ENCODE results near the gene PPP3R1. TPM values are rescaled to one million over a fixed set of nuclear protein-coding genes. Genes with fewer than 3 reads are reported as not detected.

The PPP3R1 gene
- total RNA-seq, 3 donors from 2014 or later, result 45.9 to 54.0 (median 53.4) TPM

GRCh38 chr2:68263632-68264031 lies 11.3 kb upstream of the PPP3R1 start:
- H3K9me3 ChIP-seq, result no peaks in the 10 kb centered on the region
- no peaks in the 10 kb centered on the region for H3K36me3 ChIP-seq (ENCODE audit: low read depth)
- peak; percentile 12 for ATAC-seq
- H3K4me1 ChIP-seq (ENCODE audit: low read depth), result no peaks in the 10 kb centered on the region
- intact Hi-C loops (cut with DNase I, micrococcal nuclease), result no loop called here
- H3K4me3 ChIP-seq, result no peak overlapping the region
- DNase-seq, result no peak
- TF ChIP-seq, protein P1, sequence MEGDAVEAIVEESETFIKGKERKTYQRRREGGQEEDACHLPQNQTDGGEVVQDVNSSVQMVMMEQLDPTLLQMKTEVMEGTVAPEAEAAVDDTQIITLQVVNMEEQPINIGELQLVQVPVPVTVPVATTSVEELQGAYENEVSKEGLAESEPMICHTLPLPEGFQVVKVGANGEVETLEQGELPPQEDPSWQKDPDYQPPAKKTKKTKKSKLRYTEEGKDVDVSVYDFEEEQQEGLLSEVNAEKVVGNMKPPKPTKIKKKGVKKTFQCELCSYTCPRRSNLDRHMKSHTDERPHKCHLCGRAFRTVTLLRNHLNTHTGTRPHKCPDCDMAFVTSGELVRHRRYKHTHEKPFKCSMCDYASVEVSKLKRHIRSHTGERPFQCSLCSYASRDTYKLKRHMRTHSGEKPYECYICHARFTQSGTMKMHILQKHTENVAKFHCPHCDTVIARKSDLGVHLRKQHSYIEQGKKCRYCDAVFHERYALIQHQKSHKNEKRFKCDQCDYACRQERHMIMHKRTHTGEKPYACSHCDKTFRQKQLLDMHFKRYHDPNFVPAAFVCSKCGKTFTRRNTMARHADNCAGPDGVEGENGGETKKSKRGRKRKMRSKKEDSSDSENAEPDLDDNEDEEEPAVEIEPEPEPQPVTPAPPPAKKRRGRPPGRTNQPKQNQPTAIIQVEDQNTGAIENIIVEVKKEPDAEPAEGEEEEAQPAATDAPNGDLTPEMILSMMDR (IDR thresholded peaks at IDR 0.05), result no peak

DNA sequence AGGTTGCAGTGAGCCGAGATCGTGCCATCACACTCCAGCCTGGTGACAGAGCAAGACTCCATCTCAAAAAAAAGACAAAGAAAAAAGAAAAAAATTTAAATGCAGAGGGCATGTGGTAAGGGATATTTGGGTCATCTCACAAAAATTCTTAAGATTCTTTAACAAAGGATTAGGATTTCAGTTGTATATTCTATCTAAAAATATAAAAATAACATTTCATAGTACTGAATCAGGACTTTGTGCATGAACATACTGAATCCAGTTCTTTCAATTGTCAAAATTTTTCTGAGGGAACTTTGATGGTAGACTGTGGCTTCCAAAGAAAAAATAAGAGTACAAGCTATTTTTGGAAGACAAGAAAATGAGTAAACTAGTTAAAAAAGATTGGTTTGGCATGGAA lies 6.5 kb upstream of the PPP3R1 start:
- Histone ChIP-seq H3K4me1 (ENCODE audit: low read depth) (no peaks in the 10 kb centered on the region), H3K4me3 (no peak overlapping the region), H3K9me3 (no peaks in the 10 kb centered on the region), H3K36me3 (ENCODE audit: low read depth) (no peaks in the 10 kb centered on the region)
- no peak for DNase-seq
- ATAC-seq, result no peak
- intact Hi-C loops (cut with DNase I, micrococcal nuclease), result no loop called here
- TF ChIP-seq, protein P1 (IDR thresholded peaks at IDR 0.05), result no peak

GRCh38 chr2:68256093-68256450 lies 3.7 kb upstream of the PPP3R1 start:
- ATAC-seq, result no peak
- no peaks in the 10 kb centered on the region for H3K36me3 ChIP-seq (ENCODE audit: low read depth)
- TF ChIP-seq, protein P1 (IDR thresholded peaks at IDR 0.05), result no peak
- no peaks in the 10 kb centered on the region for H3K9me3 ChIP-seq
- intact Hi-C loops (cut with DNase I, micrococcal nuclease), result no loop called here
- DNase-seq, result no peak
- H3K4me3 ChIP-seq, result no peak overlapping the region
- no peaks in the 10 kb centered on the region for H3K4me1 ChIP-seq (ENCODE audit: low read depth)

GRCh38 chr2:68253219-68254068 lies 1.1 kb upstream of the PPP3R1 start:
- TF ChIP-seq, protein P1 (IDR thresholded peaks at IDR 0.05), result no peak
- no peaks in the 10 kb centered on the region for H3K9me3 ChIP-seq
- intact Hi-C loops (cut with DNase I, micrococcal nuclease), result no loop called here
- ATAC-seq (no peak), DNase-seq (peak in 1 of 3 donors; percentile 42)
- H3K4me3 ChIP-seq, result peak overlapping the region; percentile 65
- H3K4me1 ChIP-seq (ENCODE audit: low read depth), result peaks cover 20% of the 10 kb centered on the region
- no peaks in the 10 kb centered on the region for H3K36me3 ChIP-seq (ENCODE audit: low read depth)

DNA sequence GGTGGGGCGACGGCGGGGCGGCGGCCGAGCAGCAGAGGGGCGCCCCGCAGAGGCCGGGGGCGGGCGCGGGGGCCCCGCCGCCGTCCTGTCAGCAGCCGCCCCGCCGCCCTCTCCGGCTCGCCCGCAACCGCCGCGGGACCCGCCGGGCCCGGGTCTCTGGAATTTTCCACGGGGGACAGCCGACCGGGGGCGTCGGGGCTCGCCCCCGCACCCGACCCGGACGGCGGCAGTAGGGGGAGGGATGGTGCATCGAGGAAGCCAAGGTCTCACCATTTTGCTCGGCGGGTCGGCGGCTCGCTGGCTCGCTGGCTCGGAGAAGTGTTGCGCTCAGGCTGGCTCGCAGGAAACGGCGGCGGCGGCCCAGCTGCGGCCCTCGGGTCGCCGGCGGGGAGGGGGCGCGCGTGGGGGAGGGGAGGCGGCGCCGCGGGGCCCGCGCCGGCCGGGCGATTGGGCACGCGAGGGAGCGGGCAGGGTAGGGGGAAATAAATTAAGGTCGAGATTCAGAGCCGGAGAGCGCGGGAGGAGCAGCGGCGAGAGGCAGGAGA lies 405 bp downstream of the PPP3R1 start:
- DNase-seq (peak in 2 of 3 donors; percentile 70 to 72), ATAC-seq (peak; percentile 5)
- TF ChIP-seq, protein P1 (IDR thresholded peaks at IDR 0.05), result no peak
- no peaks in the 10 kb centered on the region for H3K9me3 ChIP-seq
- H3K4me1 ChIP-seq (ENCODE audit: low read depth), result peaks cover 33% of the 10 kb centered on the region
- no peaks in the 10 kb centered on the region for H3K36me3 ChIP-seq (ENCODE audit: low read depth)
- intact Hi-C loops (cut with DNase I, micrococcal nuclease), result no loop called here
- peak overlapping the region; percentile 89 for H3K4me3 ChIP-seq

All from mucosa of descending colon (tissue), 3 donors.